ENCODE results near the gene LILRB3. TPM values are rescaled to one million over a fixed set of nuclear protein-coding genes. Genes with fewer than 3 reads are reported as not detected.
A peak's percentile ranks its signal among the peaks of the same experiment; 100 is the strongest.
"Not testable (repeated sequence)": the region's sequence is repeated elsewhere in the genome, so short reads cannot be mapped to it uniquely, and the experiment has no call there.

The LILRB3 gene
- total RNA-seq, 6 experiments from 2014 or later, result 1.3 to 8.7 (median 6.2) TPM

GRCh38 chr19:54197121-54197520 is 25.7 kb downstream of the LILRB3 start:
- intact Hi-C loops (cut with DNase I), result no loop called here
- peaks cover 0 to 22% (median 11%) of the 10 kb centered on the region in 4 donors for H3K4me1 ChIP-seq
- peaks cover 3 to 34% (median 13%) of the 10 kb centered on the region in 4 donors for H3K36me3 ChIP-seq
- peak overlapping the region in 2 of 3 donors; percentile 62 to 88 for H3K27ac ChIP-seq
- H3K4me3 ChIP-seq, result no peak overlapping the region
- DNase-seq, result peak in 1 of 3 donors; percentile 14
- ATAC-seq, result no peak
- H3K9me3 ChIP-seq, result no peaks in the 10 kb centered on the region
- no peaks in the 10 kb centered on the region for H3K27me3 ChIP-seq
- TF ChIP-seq POLR2A (IDR thresholded peaks at IDR 0.05) (no peak), CTCF (IDR thresholded peaks at IDR 0.05) (no peak)
- WGBS (ENCODE audit: insufficient coverage, low coverage, low lambda C conversion rate, missing lambda C conversion rate), result 43% methylated on average over 3 of the region's 3 CpGs

- intact Hi-C loops (cut with DNase I), result no loop called here
- Histone ChIP-seq H3K4me1 (peaks cover 0 to 21% (median 11%) of the 10 kb centered on the region in 4 donors), H3K4me3 (no peak overlapping the region), H3K27ac (peak overlapping the region in 2 of 3 donors; percentile 62 to 88), H3K36me3 (peaks cover 0 to 28% (median 12%) of the 10 kb centered on the region in 4 donors), H3K9me3 (no peaks in the 10 kb centered on the region), H3K27me3 (no peaks in the 10 kb centered on the region)
- TF ChIP-seq CTCF (IDR thresholded peaks at IDR 0.05) (no peak), POLR2A (IDR thresholded peaks at IDR 0.05) (no peak)
- DNase-seq, result peak in 1 of 3 donors; percentile 55
- WGBS (ENCODE audit: insufficient coverage, low coverage, low lambda C conversion rate, missing lambda C conversion rate), result 64% methylated on average over 5 of the region's 7 CpGs
- peak; percentile 4 to 32 (median 17) for ATAC-seq
These were observed 26.3 kb downstream of the LILRB3 start for GRCh38 chr19:54196536-54196935.

GRCh38 chr19:54194463-54194862 is 28.3 kb downstream of the LILRB3 start:
- H3K27ac ChIP-seq; H3K4me3 ChIP-seq; H3K9me3 ChIP-seq; intact Hi-C loops (cut with DNase I); ATAC-seq; H3K27me3 ChIP-seq; DNase-seq: not testable (repeated sequence)
- 85% methylated on average over 11 of the region's 12 CpGs for WGBS (ENCODE audit: insufficient coverage, low coverage, low lambda C conversion rate, missing lambda C conversion rate)
- Histone ChIP-seq H3K4me1 (peaks cover 0 to 22% (median 10%) of the 10 kb centered on the region in 4 donors), H3K36me3 (peaks cover 0 to 25% (median 12%) of the 10 kb centered on the region in 4 donors)

- TF ChIP-seq POLR2A (IDR thresholded peaks at IDR 0.05) (no peak), CTCF (IDR thresholded peaks at IDR 0.05) (no peak)
- ATAC-seq (no peak), DNase-seq (no peak)
- no peak overlapping the region for H3K27ac ChIP-seq
- intact Hi-C loops (cut with DNase I), result no loop called here
- no peaks in the 10 kb centered on the region for H3K27me3 ChIP-seq
- H3K4me1 ChIP-seq, result peaks cover 0 to 22% (median 10%) of the 10 kb centered on the region in 4 donors
- WGBS (ENCODE audit: insufficient coverage, low coverage, low lambda C conversion rate, missing lambda C conversion rate), result 100% methylated on average over 1 of the region's 11 CpGs
- H3K9me3 ChIP-seq, result no peaks in the 10 kb centered on the region
- peaks cover 0 to 25% (median 12%) of the 10 kb centered on the region in 4 donors for H3K36me3 ChIP-seq
- H3K4me3 ChIP-seq, result no peak overlapping the region
These were observed 29.8 kb downstream of the LILRB3 start for GRCh38 chr19:54193011-54193410.

GRCh38 chr19:54191811-54192453 is 30.9 kb downstream of the LILRB3 start:
- Histone ChIP-seq H3K27me3 (no peaks in the 10 kb centered on the region), H3K4me3 (peak overlapping the region; percentile 89 to 91 (median 90)), H3K9me3 (no peaks in the 10 kb centered on the region), H3K27ac (peak overlapping the region; percentile 96 to 97 (median 96)), H3K36me3 (peaks cover 0 to 25% (median 12%) of the 10 kb centered on the region in 4 donors), H3K4me1 (peaks cover 0 to 18% (median 7%) of the 10 kb centered on the region in 4 donors)
- ATAC-seq (no peak), DNase-seq (peak in 1 of 3 donors; percentile 61)
- intact Hi-C loops (cut with DNase I), result no loop called here
- no peak for TF ChIP-seq CTCF (IDR thresholded peaks at IDR 0.05)
- TF ChIP-seq POLR2A (IDR thresholded peaks at IDR 0.05), result no peak
- 37% methylated on average over 6 of the region's 19 CpGs for WGBS (ENCODE audit: insufficient coverage, low coverage, low lambda C conversion rate, missing lambda C conversion rate)
